ENCODE measurements around the gene DUT.
A peak's percentile ranks its signal among the peaks of the same experiment; 100 is the strongest.
"Not testable (repeated sequence)": the region's sequence is repeated elsewhere in the genome, so short reads cannot be mapped to it uniquely, and the experiment has no call there.

DUT gene

GRCh38 chr15:48330855-48331795 is at the start of gene DUT:
Gene DUT, plus strand, starts transcription at chr15:48331429. Its CDS starts 87 bp downstream, at chr15:48331516.
- no peak for FAIRE-seq

- FAIRE-seq: no peak
These were observed 49.6 kb upstream of the DUT start for GRCh38 chr15:48281674-48282073.

DNA sequence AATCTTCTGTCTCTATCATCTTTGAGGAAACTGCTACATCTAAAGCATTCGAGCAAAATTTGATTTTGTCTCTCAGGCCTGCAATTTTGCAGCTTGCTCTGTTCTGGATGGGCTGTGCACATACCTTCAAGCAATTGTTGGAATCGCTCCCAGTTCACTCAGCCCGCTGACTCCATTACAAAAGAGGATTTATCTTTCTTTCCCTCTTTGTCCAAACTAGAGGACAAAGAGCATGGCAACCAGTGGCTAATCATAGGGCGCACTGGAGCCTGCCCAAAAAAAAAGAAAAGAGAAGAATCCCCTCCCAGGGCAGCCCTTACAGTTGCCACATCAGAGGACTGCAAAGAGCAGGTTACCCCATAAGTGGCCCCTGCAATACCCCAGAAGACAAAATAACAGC is 49.0 kb upstream of the DUT start:
- FAIRE-seq: no peak

DNA sequence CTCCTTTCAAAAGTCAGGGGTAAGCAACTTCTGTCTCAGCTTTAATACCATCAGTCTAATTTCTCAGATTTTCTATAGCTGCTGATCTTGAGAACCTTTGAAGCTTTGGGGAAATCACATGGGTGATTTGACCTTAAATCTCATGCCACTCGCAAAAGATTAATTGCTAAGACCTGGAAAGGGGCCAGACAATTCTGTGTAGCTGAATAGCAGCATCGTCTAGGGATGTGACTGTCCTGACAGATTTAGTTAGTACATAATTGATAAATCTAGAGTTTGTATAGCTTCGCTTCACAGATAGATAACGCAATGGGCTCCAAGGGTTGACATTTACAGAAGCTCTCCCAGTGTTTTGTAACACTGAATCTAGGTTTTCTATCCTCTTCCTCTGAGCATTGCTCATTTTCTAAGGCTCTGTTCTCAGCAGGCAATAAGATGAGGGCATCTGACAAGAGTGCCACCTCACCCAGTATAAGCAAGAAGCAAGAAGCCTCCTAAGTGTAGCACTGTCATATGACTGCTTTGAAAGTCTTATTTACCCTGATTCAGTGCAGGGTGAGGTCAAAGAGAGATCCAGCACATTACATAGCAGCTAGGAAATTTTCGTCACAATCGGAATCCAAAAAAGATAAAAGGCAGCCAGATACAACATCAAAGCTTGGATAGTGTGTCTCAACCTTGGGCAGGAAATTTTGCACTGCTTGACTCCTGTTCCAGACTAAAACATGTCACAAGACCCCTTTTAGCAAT is 47.7 kb upstream of the DUT start:
- no peak for FAIRE-seq

GRCh38 chr15:48285329-48286214 is 45.7 kb upstream of the DUT start:
- FAIRE-seq: peak; percentile 37

DNA sequence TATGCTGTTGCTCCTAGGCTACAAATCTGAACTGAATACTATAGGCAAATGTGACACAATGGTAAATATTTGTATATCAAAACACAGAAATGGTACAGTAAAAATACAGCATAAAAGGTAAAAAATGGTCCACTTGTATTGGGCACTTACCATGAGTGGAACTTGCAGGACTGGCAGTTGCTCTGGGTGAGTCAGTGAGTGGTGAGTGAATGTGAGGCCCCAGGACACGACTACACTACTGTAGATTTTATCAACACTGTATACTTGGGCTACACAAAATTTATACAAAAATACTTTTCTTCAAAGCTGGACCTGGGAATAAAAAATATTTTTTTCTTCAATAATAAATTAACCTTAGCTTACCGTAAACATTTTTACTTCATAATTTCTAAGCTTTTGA is 41.6 kb upstream of the DUT start:
- no peak for FAIRE-seq

- FAIRE-seq: no peak
These were observed 38.8 kb upstream of the DUT start for GRCh38 chr15:48292458-48292857.

DNA sequence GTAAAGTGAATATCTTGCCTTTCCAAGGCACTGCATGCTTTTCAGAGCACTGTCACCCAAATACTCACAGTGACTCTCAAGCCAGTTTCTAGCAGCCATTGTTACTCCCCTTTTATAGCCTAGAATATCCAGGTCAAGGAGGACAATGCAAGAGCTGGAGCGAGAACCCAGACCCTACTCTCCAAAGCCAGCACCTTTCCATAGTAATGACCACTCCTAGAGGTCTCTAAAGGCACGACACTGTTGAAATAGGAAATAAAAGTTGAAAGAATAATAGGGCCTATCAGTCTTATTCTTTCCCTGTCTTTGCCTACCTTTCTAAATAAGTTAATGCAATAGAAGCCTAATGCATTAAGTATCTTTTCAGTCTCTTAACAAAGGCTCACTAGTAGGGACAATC is 33.6 kb upstream of the DUT start:
- FAIRE-seq: no peak

DNA sequence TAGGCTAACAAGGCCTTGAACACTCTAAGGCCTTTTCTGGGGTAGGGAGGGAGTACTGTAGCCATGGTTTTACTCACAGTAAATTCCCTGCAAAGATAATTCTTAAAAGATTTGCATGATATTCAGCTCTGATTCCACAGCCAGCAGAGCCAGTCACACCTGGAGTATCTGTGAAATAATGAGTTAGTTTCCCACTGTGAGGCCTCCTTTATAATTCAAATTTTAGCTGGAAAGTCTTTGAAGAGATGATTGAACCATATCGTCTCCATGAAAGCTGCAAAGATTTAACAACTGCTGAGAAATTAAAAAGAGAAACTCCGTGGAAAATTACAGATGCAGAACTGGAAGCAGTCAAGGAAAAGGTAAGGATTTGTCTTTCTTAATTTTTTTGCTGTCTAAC is 32.3 kb upstream of the DUT start:
- no peak for FAIRE-seq

GRCh38 chr15:48300038-48300437 is 31.2 kb upstream of the DUT start:
- FAIRE-seq: no peak

DNA sequence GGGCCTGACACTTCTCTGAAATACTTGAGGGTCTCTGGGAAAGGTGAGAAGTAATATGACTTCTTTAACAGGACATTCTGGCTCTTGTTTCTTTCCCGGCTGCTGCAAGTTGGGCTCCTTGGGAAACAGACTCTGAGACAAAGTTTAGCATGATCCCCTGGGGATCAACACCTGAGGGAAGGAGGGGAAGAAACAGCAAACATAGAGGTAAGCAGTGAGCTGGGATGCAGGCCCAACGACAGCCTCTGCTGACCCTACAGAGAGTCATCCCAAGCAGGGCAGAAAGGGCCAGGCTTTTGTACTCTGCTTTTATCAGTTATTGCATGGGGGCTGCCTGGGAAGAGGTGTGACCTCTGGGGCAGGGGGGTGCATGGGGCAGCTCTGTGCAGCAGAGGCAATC is 26.8 kb upstream of the DUT start:
- FAIRE-seq: no peak

DNA sequence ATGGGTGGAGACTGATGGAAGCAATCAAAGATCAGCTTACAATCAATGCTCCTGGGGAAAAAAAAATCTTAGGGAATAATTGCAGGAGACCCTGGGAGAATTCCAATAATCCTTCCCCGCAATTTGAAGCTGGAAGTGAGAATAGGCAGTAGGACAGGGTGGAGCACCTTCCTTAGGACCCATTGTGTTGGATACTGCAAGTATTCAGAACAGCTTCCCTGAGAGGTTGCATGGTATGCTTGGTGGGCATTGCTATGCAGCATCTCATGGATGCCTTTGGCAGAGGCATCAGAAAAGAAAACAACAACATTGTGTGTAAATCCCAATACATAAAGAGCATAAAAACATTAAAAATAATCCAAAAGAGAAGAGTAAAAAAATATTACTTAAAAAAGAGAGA is 24.6 kb upstream of the DUT start:
- FAIRE-seq: no peak

DNA sequence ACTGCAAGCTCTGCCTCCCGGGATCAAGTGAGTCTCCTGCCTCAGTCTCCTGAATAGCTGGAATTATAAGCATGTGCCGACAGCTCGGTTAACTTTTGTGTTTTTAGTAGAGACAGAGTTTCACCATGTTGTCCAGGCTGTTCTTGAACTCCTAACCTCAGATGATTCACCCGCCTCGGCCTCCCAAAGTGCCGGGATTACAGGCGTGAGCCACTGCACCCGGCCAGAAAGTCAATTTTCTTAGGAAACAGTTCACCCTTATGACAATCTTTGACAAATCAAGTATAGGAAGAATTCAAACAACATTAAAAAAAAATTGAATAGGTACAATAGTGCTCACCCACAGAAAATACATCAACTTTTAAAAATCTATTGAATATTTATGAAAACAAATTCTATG is 23.6 kb upstream of the DUT start:
- FAIRE-seq: no peak

GRCh38 chr15:48309740-48310139 is 21.5 kb upstream of the DUT start:
- no peak for FAIRE-seq

DNA sequence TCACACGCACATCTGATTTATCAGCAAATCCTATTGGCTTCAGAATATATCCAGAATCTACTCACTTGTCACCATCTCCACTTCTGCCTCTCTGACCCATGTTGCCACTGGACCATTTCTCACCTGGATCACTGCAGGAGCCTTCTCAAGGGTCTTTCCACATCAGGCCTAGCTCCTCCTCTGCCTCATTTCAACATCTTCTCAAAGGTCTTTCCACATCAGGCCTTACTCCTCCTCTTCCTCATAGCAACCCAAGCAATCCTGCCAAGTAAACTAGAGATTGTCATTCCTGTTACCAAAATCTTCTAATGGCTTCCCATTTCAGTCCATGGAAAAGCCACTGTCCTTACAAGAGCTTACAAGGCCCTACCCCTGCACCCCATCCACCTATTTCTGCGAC is 18.0 kb upstream of the DUT start:
- no peak for FAIRE-seq

DNA sequence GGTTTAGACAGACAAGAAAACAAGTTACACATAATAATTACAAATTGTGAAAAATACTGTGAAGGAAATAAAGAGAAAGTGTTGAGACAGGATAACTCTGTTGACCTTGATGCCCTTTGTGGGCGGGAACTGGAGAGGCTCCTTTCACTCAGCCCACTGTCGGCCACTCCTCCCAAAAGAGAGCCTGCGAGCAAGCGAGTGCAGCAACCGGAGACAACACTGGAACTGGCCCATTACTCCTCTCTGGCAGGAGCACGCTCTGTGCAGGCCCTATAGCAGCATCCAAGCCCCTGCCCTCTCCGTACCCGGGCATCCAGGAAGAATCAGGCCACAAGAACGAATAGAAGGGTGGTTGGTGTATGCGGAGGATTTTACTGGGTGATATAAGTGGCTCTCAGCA is 16.2 kb upstream of the DUT start:
- no peak for FAIRE-seq

- FAIRE-seq: no peak
These were observed 14.0 kb upstream of the DUT start for GRCh38 chr15:48317221-48317620.

GRCh38 chr15:48318131-48318530 is 13.1 kb upstream of the DUT start:
- FAIRE-seq: no peak

GRCh38 chr15:48323294-48323693 is 7.9 kb upstream of the DUT start:
- FAIRE-seq: no peak

DNA sequence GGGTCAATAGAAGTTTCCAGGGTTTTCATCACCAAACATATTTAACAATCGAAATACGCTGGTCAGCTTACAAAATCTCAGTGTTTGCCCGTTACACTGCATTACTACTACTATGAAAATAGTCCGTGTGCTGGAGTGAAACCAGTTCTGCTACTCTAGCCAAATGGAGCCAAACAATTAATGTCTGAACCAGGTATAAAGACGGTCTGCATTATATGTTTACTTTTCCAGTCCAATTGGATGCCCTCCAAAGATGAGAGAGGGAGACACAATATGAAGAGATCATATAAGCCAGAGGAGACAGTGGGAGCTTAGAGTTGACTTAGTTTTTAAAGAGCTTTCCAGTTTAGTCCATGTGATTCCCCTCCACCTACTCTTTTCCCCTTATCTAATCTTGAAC is 6.3 kb upstream of the DUT start:
- FAIRE-seq: no peak

DNA sequence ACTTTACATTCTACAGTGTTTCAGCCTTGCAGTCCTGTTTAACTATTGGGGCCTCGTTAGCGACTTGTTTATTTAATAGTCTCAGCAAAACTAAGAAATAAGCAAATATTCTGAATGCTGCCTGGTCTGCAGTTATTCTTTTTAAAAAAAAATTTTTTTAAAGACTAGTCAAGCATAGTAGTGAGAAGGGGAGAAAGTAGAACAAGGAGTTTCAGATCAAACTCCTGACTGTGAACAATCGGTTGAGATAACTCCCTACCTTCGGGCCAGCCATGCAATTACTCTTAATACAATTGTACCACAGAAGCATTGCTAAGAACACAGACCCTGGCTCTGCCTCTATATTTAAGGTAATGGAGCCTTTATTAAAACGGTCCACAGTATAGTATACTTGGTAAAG is 5.8 kb upstream of the DUT start:
- no peak for FAIRE-seq

- FAIRE-seq: not testable (repeated sequence)
These were observed 5.0 kb upstream of the DUT start for GRCh38 chr15:48326180-48326579.
